Smooth muscle cell (in vitro differentiated cells): ENCODE results near the gene NME1. TPM values are rescaled to one million over a fixed set of nuclear protein-coding genes. Genes with fewer than 3 reads are reported as not detected.

ENCODE experiments used
- DNase-seq: peaks from one replicate; lab custom pipeline; 2025; ENCODE audit not compliant: unreplicated experiment; lab: John Stamatoyannopoulos, UW
- H2AFZ ChIP-seq: fragments of 200-600 bp; sonication (generic); 2 replicates; pipeline ENCODE4 v1.6.0; 2016; ENCODE audit warnings: antibody characterized with exemption, low read depth, mild to moderate bottlenecking
- H3F3A ChIP-seq: fragments of 200-600 bp; sonication (generic); 2 replicates; pipeline ENCODE4 v1.6.0; 2017; ENCODE audit warnings: antibody characterized with exemption, low read depth
- H3K27ac ChIP-seq: fragments of 200-600 bp; sonication (generic); 2 replicates; pipeline ENCODE4 v1.5.1; 2016; ENCODE audit warnings: low read depth, mild to moderate bottlenecking
- H3K27me3 ChIP-seq: fragments of 200-600 bp; sonication (generic); 2 replicates; pipeline ENCODE4 v1.6.1; 2016; ENCODE audit warnings: low read depth, mild to moderate bottlenecking
- H3K36me3 ChIP-seq: fragments of 200-600 bp; sonication (generic); 2 replicates; pipeline ENCODE4 v1.5.1; 2016; ENCODE audit warnings: low read depth
- H3K4me1 ChIP-seq: fragments of 200-600 bp; sonication (generic); 2 replicates; pipeline ENCODE4 v1.5.1; 2016; ENCODE audit warnings: low read depth
- H3K4me2 ChIP-seq: fragments of 200-600 bp; sonication (generic); 2 replicates; pipeline ENCODE4 v1.6.0; 2016; ENCODE audit warnings: mild to moderate bottlenecking
- H3K4me3 ChIP-seq: fragments of 200-600 bp; sonication (generic); 2 replicates; pipeline ENCODE4 v1.5.1; 2016; ENCODE audit warnings: mild to moderate bottlenecking
- H3K79me2 ChIP-seq: fragments of 200-600 bp; sonication (generic); 2 replicates; pipeline ENCODE4 v1.6.0; 2016; ENCODE audit warnings: low read depth, mild to moderate bottlenecking
- H3K9ac ChIP-seq: fragments of 200-600 bp; sonication (generic); 2 replicates; pipeline ENCODE4 v1.6.0; 2016; ENCODE audit warnings: low read depth
- H3K9me3 ChIP-seq: fragments of 200-600 bp; sonication (generic); replicated peaks from 2 replicates; pipeline ENCODE4 v1.5.1; 2016; ENCODE audit warnings: low read depth
- H4K20me1 ChIP-seq: fragments of 200-600 bp; sonication (generic); 2 replicates; pipeline ENCODE4 v1.6.0; 2016; ENCODE audit warnings: low read depth
- WGBS: methylation state at CpG from one replicate; pipeline ENCODE4 v1.1.7; 2016; ENCODE audit warnings: low lambda C conversion rate; 5-methylcytosine and 5-hydroxymethylcytosine counted together
- polyA plus RNA-seq: library from polyadenylated mRNA; unstranded; fragments of >200 nt; fragmentation: Nextera tagmentation; extraction: Ambion mirVana; gene quantifications from 2 replicates; pipeline ENCODE4 v1.2.1, GENCODE V29; 2016
- total RNA-seq: library from RNA; depleted of rRNA; stranded (reverse); fragments of >200 nt; gene quantifications from 2 replicates; pipeline ENCODE4 v1.2.3, GENCODE V29; 2014
- TF ChIP-seq, protein P1 (sequence below): fragments of 200-600 bp; sonication (generic); IDR thresholded peaks from 2 replicates; pipeline ENCODE4 v1.5.1; 2017; ENCODE audit warnings: borderline replicate concordance, mild to moderate bottlenecking, antibody characterized with exemption; ENCODE audit not compliant: insufficient read depth, poor library complexity, severe bottlenecking

The NME1 gene
- total and polyA plus RNA-seq, 2 experiments from 2014 or later: 119 to 222 TPM

DNA sequence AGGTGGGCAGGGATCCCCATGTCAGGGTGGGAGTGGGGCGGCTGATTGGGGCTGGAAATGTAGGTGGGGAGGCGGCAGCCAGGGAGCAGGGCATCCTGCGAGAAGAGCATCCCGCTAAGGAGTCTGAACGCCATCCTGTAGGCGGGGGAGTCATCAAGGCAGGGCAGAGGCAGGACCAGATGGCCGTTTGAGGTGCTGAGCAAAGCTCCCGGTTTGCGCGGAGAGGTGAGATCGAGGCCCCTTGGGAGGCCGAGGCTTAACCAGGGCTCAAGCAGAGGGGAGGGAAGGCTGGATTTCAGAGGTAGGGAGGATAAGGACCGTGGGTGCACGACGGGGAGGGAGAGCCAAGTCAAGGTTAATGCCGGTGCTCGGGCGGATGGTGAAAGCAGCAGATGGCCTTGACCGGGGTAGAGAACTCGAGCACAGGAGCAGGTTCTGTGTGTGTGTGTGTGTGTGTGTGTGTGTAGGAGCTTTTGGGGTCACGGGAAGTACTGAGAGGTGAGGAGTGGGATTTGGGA, 12.4 kb downstream of the NME1 start:
- H3K27ac ChIP-seq: peak overlapping the region; percentile 54
- no peaks in the 10 kb centered on the region for H3K9me3 ChIP-seq
- H2AFZ ChIP-seq: peak overlapping the region; percentile 69
- H3K36me3 ChIP-seq: peaks cover 11% of the 10 kb centered on the region
- peaks cover 9% of the 10 kb centered on the region for H3K4me1 ChIP-seq
- peaks cover 25% of the 10 kb centered on the region for H4K20me1 ChIP-seq
- peak overlapping the region; percentile 92 for H3K4me3 ChIP-seq
- H3K9ac ChIP-seq: peak overlapping the region; percentile 86
- WGBS: 3% methylated on average over 21 of the region's 21 CpGs
- H3K79me2 ChIP-seq: peaks cover 16% of the 10 kb centered on the region
- TF ChIP-seq, protein P1, sequence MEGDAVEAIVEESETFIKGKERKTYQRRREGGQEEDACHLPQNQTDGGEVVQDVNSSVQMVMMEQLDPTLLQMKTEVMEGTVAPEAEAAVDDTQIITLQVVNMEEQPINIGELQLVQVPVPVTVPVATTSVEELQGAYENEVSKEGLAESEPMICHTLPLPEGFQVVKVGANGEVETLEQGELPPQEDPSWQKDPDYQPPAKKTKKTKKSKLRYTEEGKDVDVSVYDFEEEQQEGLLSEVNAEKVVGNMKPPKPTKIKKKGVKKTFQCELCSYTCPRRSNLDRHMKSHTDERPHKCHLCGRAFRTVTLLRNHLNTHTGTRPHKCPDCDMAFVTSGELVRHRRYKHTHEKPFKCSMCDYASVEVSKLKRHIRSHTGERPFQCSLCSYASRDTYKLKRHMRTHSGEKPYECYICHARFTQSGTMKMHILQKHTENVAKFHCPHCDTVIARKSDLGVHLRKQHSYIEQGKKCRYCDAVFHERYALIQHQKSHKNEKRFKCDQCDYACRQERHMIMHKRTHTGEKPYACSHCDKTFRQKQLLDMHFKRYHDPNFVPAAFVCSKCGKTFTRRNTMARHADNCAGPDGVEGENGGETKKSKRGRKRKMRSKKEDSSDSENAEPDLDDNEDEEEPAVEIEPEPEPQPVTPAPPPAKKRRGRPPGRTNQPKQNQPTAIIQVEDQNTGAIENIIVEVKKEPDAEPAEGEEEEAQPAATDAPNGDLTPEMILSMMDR: no peak
- peaks cover 10% of the 10 kb centered on the region for H3F3A ChIP-seq
- DNase-seq: no peak
- H3K27me3 ChIP-seq: no peaks in the 10 kb centered on the region
- H3K4me2 ChIP-seq: peak overlapping the region; percentile 96

DNA sequence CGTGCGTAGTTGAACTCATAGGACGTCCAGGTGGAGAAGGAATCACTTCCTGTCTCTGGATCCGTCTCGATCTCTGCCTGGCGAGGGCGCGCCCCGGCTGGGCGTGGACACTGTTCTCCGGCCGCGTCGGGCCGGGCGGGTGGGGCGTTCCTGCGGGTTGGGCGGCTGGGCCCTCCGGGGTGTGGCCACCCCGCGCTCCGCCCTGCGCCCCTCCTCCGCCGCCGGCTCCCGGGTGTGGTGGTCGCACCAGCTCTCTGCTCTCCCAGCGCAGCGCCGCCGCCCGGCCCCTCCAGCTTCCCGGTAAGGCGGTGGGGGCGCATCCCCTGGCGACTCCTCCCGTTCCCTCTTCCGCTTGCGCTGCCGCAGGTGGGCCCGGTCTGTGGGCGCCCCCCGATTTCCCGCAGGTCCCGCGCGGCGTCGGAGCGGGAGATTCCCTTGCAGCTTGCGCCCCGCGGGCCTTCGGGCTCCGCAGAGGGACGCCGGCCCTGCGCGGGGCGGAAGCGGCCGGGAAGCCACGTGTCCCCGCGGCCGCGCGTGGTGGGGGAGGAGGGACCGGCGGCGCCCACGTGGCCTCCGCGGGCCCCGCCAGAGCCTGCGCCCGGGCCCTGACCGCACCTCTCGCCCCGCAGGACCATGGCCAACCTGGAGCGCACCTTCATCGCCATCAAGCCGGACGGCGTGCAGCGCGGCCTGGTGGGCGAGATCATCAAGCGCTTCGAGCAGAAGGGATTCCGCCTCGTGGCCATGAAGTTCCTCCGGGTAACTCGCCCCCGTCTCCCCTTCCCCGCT, 13.0 kb downstream of the NME1 start, which contains the start of gene NME2:
TSS of gene NME2 (plus strand) at position 214 of the 789 bp plus-strand sequence. CDS start at position 634, 420 bp downstream.
- H3K9ac ChIP-seq: peak within 1 kb of the TSS; percentile 86
- peak; percentile 47 for DNase-seq
- under 1% methylated on average over 59 of the region's 98 CpGs for WGBS
- H4K20me1 ChIP-seq: peaks cover 26% of the 10 kb centered on the region
- H3K4me1 ChIP-seq: peaks cover 9% of the 10 kb centered on the region
- peaks cover 16% of the 10 kb centered on the region for H3K79me2 ChIP-seq
- H3K27ac ChIP-seq: peak within 1 kb of the TSS; percentile 54
- peak within 1 kb of the TSS; percentile 92 for H3K4me3 ChIP-seq
- H3K9me3 ChIP-seq: no peaks in the 10 kb centered on the region
- H3K36me3 ChIP-seq: peaks cover 15% of the 10 kb centered on the region
- peak within 1 kb of the TSS; percentile 82 for H2AFZ ChIP-seq
- TF ChIP-seq, protein P1: no peak
- H3K4me2 ChIP-seq: peak within 1 kb of the TSS; percentile 96
- peaks cover 10% of the 10 kb centered on the region for H3F3A ChIP-seq
- no peaks in the 10 kb centered on the region for H3K27me3 ChIP-seq

DNA sequence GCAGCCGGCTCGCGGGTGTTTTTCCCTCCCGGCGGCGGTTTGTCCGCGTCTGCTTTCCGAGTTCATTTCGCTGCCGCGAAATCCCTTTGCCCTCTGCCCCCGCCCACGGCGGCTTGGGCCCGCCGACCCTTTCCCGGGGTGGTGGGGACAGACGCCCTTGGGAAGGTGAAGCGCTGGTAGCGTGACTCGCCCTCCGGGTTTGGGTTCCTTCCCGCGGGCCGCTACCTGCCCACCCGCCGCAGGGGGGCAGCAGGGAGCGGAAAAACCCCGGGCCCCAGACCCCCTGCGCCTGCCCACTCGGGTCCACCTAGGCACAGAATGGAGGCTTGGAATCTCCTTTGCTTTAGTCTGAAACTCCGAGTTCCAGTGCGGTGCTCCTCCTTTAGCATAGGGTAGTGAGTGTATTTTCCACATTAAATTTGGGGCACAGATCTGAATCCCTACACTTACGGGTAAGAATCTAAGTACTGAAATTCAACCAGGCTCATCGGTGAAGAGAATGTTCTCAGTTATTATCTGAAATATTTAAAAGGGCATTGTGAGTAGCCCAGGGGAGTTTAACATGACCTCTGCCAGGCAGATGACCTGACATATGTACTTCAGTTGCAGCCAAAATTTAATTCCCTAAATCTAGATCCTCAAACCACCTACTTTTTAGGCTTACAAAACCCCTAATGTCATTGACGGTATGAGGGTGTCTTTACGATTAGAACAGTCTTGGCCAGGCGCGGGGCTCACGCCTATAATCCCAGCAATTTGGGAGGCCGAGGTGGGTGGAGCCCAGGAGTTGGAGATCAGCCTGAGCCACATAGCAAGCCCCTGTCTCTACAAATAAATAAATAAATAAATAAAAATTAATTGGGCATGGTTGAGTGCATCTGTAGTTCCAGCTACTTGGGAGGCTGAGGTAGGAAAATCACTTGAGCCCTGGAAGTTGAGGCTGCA, 13.9 kb downstream of the NME1 start:
- TF ChIP-seq, protein P1: peak; percentile 71
- Histone ChIP-seq H3K4me1 (peaks cover 9% of the 10 kb centered on the region), H3K79me2 (peaks cover 16% of the 10 kb centered on the region), H3K36me3 (peaks cover 10% of the 10 kb centered on the region), H3K4me2 (peak overlapping the region; percentile 96), H3K27me3 (no peaks in the 10 kb centered on the region), H3K9ac (peak overlapping the region; percentile 86), H4K20me1 (peaks cover 28% of the 10 kb centered on the region), H3K9me3 (no peaks in the 10 kb centered on the region), H2AFZ (peak overlapping the region; percentile 82), H3K4me3 (peak overlapping the region; percentile 92), H3K27ac (peak overlapping the region; percentile 54), H3F3A (peaks cover 10% of the 10 kb centered on the region)
- whole genome bisulfite sequencing: 11% methylated on average over 41 of the region's 42 CpGs
- peak; percentile 43 for DNase-seq
